Measurements from ENCODE around the gene RNF213. TPM values are rescaled to one million over a fixed set of nuclear protein-coding genes. Genes with fewer than 3 reads are reported as not detected.

The RNF213 gene
- total RNA-seq, 1 experiment from 2014 or later, result 179 TPM

DNA sequence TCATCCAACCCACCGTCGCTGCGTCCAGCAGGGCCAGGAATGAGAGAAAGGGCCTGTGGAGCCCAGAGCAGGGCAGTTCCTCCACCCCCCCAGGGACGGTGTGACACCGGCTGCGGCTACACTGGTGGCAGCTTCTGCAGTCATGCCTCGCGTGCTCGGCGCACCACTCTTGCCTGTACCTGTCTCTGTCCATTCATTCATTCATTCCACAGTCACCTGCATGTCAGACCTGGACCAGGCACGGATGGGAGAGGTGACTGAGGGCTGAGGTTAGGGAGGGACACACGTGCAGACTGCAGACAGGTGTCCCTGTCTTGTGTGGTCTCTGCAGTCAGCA is 181.6 kb downstream of the RNF213 start:
- no peak for DNase-seq
- ChIA-PET POLR2A (ENCODE audit: unreplicated experiment) (no interaction called here), CTCF (no interaction called here)
- H3K4me2 ChIP-seq, result no peak overlapping the region
- H3K4me3 ChIP-seq, result no peak overlapping the region
- H3K4me1 ChIP-seq (replicated peaks; ENCODE audit: insufficient read depth), result no peaks in the 10 kb centered on the region
- no peak for TF ChIP-seq EZH2 (IDR thresholded peaks at IDR 0.05; ENCODE audit: low read depth)
- TF ChIP-seq, protein P1, sequence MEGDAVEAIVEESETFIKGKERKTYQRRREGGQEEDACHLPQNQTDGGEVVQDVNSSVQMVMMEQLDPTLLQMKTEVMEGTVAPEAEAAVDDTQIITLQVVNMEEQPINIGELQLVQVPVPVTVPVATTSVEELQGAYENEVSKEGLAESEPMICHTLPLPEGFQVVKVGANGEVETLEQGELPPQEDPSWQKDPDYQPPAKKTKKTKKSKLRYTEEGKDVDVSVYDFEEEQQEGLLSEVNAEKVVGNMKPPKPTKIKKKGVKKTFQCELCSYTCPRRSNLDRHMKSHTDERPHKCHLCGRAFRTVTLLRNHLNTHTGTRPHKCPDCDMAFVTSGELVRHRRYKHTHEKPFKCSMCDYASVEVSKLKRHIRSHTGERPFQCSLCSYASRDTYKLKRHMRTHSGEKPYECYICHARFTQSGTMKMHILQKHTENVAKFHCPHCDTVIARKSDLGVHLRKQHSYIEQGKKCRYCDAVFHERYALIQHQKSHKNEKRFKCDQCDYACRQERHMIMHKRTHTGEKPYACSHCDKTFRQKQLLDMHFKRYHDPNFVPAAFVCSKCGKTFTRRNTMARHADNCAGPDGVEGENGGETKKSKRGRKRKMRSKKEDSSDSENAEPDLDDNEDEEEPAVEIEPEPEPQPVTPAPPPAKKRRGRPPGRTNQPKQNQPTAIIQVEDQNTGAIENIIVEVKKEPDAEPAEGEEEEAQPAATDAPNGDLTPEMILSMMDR (conservative IDR thresholded peaks at IDR 0.05), result no peak
- BruUV-seq (replicated peaks), result no TSS peak
- no peaks in the 10 kb centered on the region for H3K79me2 ChIP-seq (ENCODE audit: low read depth)
- H3K9me3 ChIP-seq (ENCODE audit: insufficient read depth, low read depth), result no peaks in the 10 kb centered on the region
- no peaks in the 10 kb centered on the region for H3K9me2 ChIP-seq (ENCODE audit: insufficient read depth)
- H3K36me3 ChIP-seq (ENCODE audit: low read depth), result no peaks in the 10 kb centered on the region
- peaks cover 6% of the 10 kb centered on the region; the same call in 1 of the 2 replicates for H3K27me3 ChIP-seq (ENCODE audit: insufficient read depth, low read depth)
- intact Hi-C loops (cut with micrococcal nuclease; ENCODE audit: unreplicated experiment), result no loop called here
- no peak overlapping the region for H3K27ac ChIP-seq
- no peaks in the 10 kb centered on the region for H4K20me1 ChIP-seq (ENCODE audit: insufficient read depth)
- no peak overlapping the region for H2AFZ ChIP-seq
- H3F3A ChIP-seq (ENCODE audit: insufficient read depth, low read depth), result no peaks in the 10 kb centered on the region

DNA sequence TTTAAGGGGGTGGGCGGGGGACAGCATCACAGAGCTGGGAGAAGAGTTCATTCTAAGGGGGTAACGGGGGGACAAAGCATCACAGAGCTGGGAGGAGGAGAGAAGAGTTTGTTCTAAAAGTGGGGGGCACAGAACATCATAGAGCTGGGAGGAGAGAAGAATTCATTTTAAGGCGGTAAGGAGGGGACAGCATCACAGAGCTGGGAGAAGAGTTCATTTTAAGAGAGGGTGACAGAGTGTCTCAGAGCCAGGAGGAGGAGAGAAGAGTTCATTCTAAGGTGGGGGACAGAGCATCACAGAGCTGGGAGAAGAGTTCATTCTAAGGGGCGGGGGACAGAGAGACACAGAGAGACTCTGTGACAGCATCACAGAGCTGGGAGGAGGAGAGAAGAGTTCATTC is 182.1 kb downstream of the RNF213 start:
- Histone ChIP-seq H2AFZ (no peak overlapping the region), H3K27me3 (ENCODE audit: insufficient read depth, low read depth) (peaks cover 6% of the 10 kb centered on the region; the same call in 1 of the 2 replicates), H3K4me2 (no peak overlapping the region), H3K9me2 (ENCODE audit: insufficient read depth) (no peaks in the 10 kb centered on the region), H3K9me3 (ENCODE audit: insufficient read depth, low read depth) (no peaks in the 10 kb centered on the region), H3K27ac (no peak overlapping the region), H3K36me3 (ENCODE audit: low read depth) (no peaks in the 10 kb centered on the region), H3F3A (ENCODE audit: insufficient read depth, low read depth) (no peaks in the 10 kb centered on the region), H4K20me1 (ENCODE audit: insufficient read depth) (no peaks in the 10 kb centered on the region), H3K4me3 (no peak overlapping the region), H3K79me2 (ENCODE audit: low read depth) (no peaks in the 10 kb centered on the region), H3K4me1 (replicated peaks; ENCODE audit: insufficient read depth) (no peaks in the 10 kb centered on the region)
- CTCF ChIA-PET, result no interaction called here
- intact Hi-C loops (cut with micrococcal nuclease; ENCODE audit: unreplicated experiment), result no loop called here
- TF ChIP-seq, protein P1 (conservative IDR thresholded peaks at IDR 0.05), result no peak
- no peak for TF ChIP-seq EZH2 (IDR thresholded peaks at IDR 0.05; ENCODE audit: low read depth)
- BruUV-seq (replicated peaks), result no TSS peak
- DNase-seq, result no peak
- POLR2A ChIA-PET (ENCODE audit: unreplicated experiment), result no interaction called here

DNA sequence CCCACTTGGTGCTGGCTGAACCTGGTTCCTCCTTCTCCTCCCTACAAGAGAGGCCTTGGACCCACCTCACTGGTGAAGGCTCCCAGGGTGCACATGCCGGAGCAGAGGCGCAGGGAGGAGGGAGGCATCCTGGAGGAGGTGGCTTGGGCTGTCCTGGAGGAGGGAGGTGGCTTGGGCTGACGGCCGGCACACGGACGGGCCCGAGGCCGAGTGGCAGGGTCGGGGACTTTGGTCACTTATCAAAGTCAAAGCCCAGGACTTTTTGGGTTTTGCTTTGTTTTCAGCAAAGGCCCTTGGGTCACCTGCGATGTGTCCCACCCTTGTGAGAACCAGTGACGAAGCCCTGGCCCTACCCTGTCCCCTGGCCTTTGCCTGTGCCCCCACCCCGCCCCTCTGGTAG is 182.8 kb downstream of the RNF213 start:
- Histone ChIP-seq H3K27ac (no peak overlapping the region), H3F3A (ENCODE audit: insufficient read depth, low read depth) (no peaks in the 10 kb centered on the region), H3K79me2 (ENCODE audit: low read depth) (no peaks in the 10 kb centered on the region), H2AFZ (no peak overlapping the region), H3K4me2 (no peak overlapping the region), H4K20me1 (ENCODE audit: insufficient read depth) (no peaks in the 10 kb centered on the region), H3K27me3 (ENCODE audit: insufficient read depth, low read depth) (peaks cover 6% of the 10 kb centered on the region; the same call in 1 of the 2 replicates), H3K9me3 (ENCODE audit: insufficient read depth, low read depth) (no peaks in the 10 kb centered on the region), H3K4me1 (replicated peaks; ENCODE audit: insufficient read depth) (no peaks in the 10 kb centered on the region), H3K4me3 (no peak overlapping the region), H3K9me2 (ENCODE audit: insufficient read depth) (no peaks in the 10 kb centered on the region), H3K36me3 (ENCODE audit: low read depth) (no peaks in the 10 kb centered on the region)
- TF ChIP-seq, protein P1 (conservative IDR thresholded peaks at IDR 0.05), result no peak
- no peak for TF ChIP-seq EZH2 (IDR thresholded peaks at IDR 0.05; ENCODE audit: low read depth)
- ChIA-PET POLR2A (ENCODE audit: unreplicated experiment) (no interaction called here), CTCF (no interaction called here)
- BruUV-seq (replicated peaks), result no TSS peak
- intact Hi-C loops (cut with micrococcal nuclease; ENCODE audit: unreplicated experiment), result no loop called here
- no peak for DNase-seq

Data from PC-9 (cell line).